RWPE2 (cell line): Measurements from ENCODE around the gene POLR2H.

ENCODE experiments used
- ATAC-seq: fragments of 200-7000 bp; cut with Tn5 transposase; 3 replicates; pipeline ENCODE4 v1.9.1; 2021; ENCODE audit warnings: low read depth
- DNase-seq: peaks from one replicate; pipeline ENCODE4 v3.0.0-alpha.2; 2020; ENCODE audit warnings: low spot score
- H3K27ac ChIP-seq: fragments of 450-650 bp; 2 replicates; pipeline ENCODE4 v1.5.1; 2017; ENCODE audit warnings: mild to moderate bottlenecking; ENCODE audit not compliant: poor library complexity, severe bottlenecking
- H3K27me3 ChIP-seq: fragments of 250-450 bp; sonication (Bioruptor Pico); 2 replicates; pipeline ENCODE4 v1.5.1; 2021; ENCODE audit warnings: mild to moderate bottlenecking, moderate library complexity; ENCODE audit not compliant: insufficient read depth, poor library complexity, severe bottlenecking
- H3K36me3 ChIP-seq: fragments of 250-450 bp; sonication (Bioruptor Pico); 2 replicates; pipeline ENCODE4 v1.5.1; 2020; ENCODE audit warnings: low read depth, mild to moderate bottlenecking, moderate library complexity
- H3K4me1 ChIP-seq: fragments of 250-450 bp; sonication (Bioruptor Pico); 2 replicates; pipeline ENCODE4 v1.5.1; 2021; ENCODE audit warnings: mild to moderate bottlenecking, moderate library complexity; ENCODE audit not compliant: insufficient read depth, poor library complexity, severe bottlenecking
- H3K4me3 ChIP-seq: fragments of 250-450 bp; sonication (Bioruptor Pico); 2 replicates; pipeline ENCODE4 v1.5.1; 2021; ENCODE audit warnings: mild to moderate bottlenecking, moderate library complexity; ENCODE audit not compliant: severe bottlenecking
- H3K9me3 ChIP-seq: fragments of 250-450 bp; sonication (Bioruptor Pico); 2 replicates; pipeline ENCODE4 v1.5.1; 2021; ENCODE audit warnings: mild to moderate bottlenecking, moderate library complexity; ENCODE audit not compliant: severe bottlenecking
- TF ChIP-seq, protein P1 (sequence below): fragments of 450-650 bp; IDR thresholded peaks from one replicate; pipeline ENCODE4 v1.5.1; 2017; ENCODE audit warnings: mild to moderate bottlenecking, moderate library complexity; ENCODE audit not compliant: poor library complexity, severe bottlenecking

The POLR2H gene

GRCh38 chr3:184354121-184354728, 7.3 kb upstream of the POLR2H start:
- H3K27ac ChIP-seq: no peak overlapping the region

GRCh38 chr3:184354754-184355153, 6.8 kb upstream of the POLR2H start:
- Histone ChIP-seq H3K27ac (no peak overlapping the region), H3K4me3 (no peak overlapping the region), H3K27me3 (no peaks in the 10 kb centered on the region), H3K9me3 (no peaks in the 10 kb centered on the region), H3K36me3 (peaks cover 26% of the 10 kb centered on the region), H3K4me1 (no peaks in the 10 kb centered on the region)
- TF ChIP-seq, protein P1, sequence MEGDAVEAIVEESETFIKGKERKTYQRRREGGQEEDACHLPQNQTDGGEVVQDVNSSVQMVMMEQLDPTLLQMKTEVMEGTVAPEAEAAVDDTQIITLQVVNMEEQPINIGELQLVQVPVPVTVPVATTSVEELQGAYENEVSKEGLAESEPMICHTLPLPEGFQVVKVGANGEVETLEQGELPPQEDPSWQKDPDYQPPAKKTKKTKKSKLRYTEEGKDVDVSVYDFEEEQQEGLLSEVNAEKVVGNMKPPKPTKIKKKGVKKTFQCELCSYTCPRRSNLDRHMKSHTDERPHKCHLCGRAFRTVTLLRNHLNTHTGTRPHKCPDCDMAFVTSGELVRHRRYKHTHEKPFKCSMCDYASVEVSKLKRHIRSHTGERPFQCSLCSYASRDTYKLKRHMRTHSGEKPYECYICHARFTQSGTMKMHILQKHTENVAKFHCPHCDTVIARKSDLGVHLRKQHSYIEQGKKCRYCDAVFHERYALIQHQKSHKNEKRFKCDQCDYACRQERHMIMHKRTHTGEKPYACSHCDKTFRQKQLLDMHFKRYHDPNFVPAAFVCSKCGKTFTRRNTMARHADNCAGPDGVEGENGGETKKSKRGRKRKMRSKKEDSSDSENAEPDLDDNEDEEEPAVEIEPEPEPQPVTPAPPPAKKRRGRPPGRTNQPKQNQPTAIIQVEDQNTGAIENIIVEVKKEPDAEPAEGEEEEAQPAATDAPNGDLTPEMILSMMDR: no peak
- ATAC-seq: no peak
- DNase-seq: peak; percentile 44

More at GRCh38 chr3:184354121-184354728, 7.3 kb upstream of the POLR2H start:
- DNase-seq (peak; percentile 48), ATAC-seq (0 out of 3 replicates have a peak, but pooled peaks have one; percentile 35)
- TF ChIP-seq, protein P1: peak; percentile 62
- Histone ChIP-seq H3K36me3 (peaks cover 26% of the 10 kb centered on the region), H3K4me3 (no peak overlapping the region), H3K9me3 (no peaks in the 10 kb centered on the region), H3K27me3 (no peaks in the 10 kb centered on the region), H3K4me1 (no peaks in the 10 kb centered on the region)

- peak; percentile 34 for DNase-seq
- no peak overlapping the region for H3K4me3 ChIP-seq
Observed at GRCh38 chr3:184355261-184356040, 6.1 kb upstream of the POLR2H start.

GRCh38 chr3:184357248-184358123, 4.0 kb upstream of the POLR2H start:
- ATAC-seq (no peak), DNase-seq (peak; percentile 46)
- TF ChIP-seq, protein P1: no peak
- H3K9me3 ChIP-seq: no peaks in the 10 kb centered on the region
- H3K27me3 ChIP-seq: no peaks in the 10 kb centered on the region
- H3K4me3 ChIP-seq: no peak overlapping the region
- H3K36me3 ChIP-seq: peaks cover 21% of the 10 kb centered on the region
- H3K27ac ChIP-seq: no peak overlapping the region
- no peaks in the 10 kb centered on the region for H3K4me1 ChIP-seq

More at GRCh38 chr3:184355261-184356040, 6.1 kb upstream of the POLR2H start:
- H3K36me3 ChIP-seq: peaks cover 26% of the 10 kb centered on the region
- no peak overlapping the region for H3K27ac ChIP-seq
- ATAC-seq: no peak
- H3K27me3 ChIP-seq: no peaks in the 10 kb centered on the region
- no peaks in the 10 kb centered on the region for H3K4me1 ChIP-seq
- H3K9me3 ChIP-seq: no peaks in the 10 kb centered on the region
- TF ChIP-seq, protein P1: no peak
